ENCODE measurements around the gene OMG.

The OMG gene

DNA sequence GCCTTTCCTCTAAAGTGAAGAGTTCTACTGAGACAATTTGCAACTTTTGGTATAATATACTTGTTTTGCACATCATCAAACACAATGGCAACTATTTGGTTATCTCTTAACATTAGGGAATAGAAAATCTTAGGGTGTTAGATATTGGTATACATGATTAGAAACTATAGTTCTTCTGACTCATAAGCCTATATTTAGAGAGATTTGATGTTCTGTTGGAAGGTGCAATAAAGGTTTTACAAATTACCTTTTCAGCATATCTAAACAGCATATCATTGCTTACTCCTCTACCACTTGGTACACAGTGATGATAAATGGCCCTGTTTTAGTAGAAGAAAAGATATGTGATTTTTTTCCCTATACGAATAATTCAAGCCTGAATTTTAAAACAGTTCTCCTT lies 10.6 kb upstream of the OMG start:
- no peak for DNase-seq (ENCODE audit: low read depth)
- H3K4me3 ChIP-seq (ENCODE audit: low read length) = no peak overlapping the region
- TF ChIP-seq, protein P1, sequence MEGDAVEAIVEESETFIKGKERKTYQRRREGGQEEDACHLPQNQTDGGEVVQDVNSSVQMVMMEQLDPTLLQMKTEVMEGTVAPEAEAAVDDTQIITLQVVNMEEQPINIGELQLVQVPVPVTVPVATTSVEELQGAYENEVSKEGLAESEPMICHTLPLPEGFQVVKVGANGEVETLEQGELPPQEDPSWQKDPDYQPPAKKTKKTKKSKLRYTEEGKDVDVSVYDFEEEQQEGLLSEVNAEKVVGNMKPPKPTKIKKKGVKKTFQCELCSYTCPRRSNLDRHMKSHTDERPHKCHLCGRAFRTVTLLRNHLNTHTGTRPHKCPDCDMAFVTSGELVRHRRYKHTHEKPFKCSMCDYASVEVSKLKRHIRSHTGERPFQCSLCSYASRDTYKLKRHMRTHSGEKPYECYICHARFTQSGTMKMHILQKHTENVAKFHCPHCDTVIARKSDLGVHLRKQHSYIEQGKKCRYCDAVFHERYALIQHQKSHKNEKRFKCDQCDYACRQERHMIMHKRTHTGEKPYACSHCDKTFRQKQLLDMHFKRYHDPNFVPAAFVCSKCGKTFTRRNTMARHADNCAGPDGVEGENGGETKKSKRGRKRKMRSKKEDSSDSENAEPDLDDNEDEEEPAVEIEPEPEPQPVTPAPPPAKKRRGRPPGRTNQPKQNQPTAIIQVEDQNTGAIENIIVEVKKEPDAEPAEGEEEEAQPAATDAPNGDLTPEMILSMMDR (IDR thresholded peaks at IDR 0.05; ENCODE audit: insufficient read depth, low read depth, low read length, missing control alignments) = no peak

DNA sequence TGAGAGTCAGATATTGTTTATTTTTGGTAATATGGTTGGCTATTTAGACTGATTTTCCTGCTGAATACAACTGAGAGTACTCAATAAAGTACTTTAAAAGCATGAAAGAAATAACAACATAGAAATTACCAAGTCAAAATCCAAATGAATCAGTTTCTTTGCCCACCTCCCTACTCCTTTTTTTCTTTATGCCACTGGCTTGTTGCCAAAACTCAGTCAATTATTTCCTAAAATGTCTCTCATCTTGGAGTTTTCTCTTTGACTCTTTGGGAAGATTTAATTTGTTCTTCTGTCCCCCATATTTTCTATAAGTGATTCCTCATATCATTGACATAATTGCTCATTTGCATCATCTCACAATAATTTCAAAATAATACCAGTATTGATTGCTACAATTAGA lies 2.6 kb upstream of the OMG start:
- DNase-seq (ENCODE audit: low read depth) = no peak
- TF ChIP-seq, protein P1 (IDR thresholded peaks at IDR 0.05; ENCODE audit: insufficient read depth, low read depth, low read length, missing control alignments) = no peak
- no peak overlapping the region for H3K4me3 ChIP-seq (ENCODE audit: low read length)

DNA sequence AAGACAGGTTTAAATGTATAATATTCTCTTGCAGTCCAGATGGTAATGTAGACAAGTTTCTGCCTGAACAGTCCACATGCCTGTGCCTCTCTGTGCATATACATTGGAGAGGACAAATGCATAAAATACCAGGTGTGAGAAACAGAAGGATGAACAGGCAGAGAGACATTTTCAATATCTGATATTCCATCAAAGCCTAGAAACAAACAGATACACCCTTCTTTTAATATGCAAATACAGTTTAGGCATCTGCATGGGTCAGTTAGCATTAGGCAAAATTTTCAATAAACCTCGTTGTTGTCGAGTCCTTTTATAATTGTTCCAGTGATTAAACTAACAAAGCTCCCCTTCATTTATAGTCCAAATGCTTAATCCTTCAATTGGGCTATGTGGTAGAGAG lies 897 bp downstream of the OMG start:
- no peak for DNase-seq (ENCODE audit: low read depth)
- TF ChIP-seq, protein P1 (IDR thresholded peaks at IDR 0.05; ENCODE audit: insufficient read depth, low read depth, low read length, missing control alignments) = no peak

DNA sequence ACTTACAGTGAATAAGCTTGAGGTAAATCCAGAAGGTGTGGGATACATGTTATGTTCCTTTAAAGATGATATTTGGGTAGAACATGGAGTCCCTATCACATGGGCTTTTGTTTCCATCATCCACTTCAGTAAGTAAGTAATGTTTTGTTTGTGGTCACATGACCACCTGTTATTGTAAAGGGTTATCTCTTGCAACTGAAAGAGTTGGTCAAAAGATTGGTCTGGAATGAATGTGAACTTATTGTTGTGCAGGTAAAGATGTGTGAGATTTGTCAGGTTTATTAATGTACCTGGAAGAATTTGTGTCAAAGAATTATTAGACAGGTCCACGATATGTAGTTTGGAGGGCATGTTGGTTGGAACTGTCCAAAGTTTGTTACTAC lies 1.6 kb downstream of the OMG start:
- TF ChIP-seq, protein P1 (IDR thresholded peaks at IDR 0.05; ENCODE audit: insufficient read depth, low read depth, low read length, missing control alignments) = no peak
- no peak for DNase-seq (ENCODE audit: low read depth)
- no peak overlapping the region for H3K4me3 ChIP-seq (ENCODE audit: low read length)

More for the DNA sequence above, 897 bp downstream of the OMG start:
- no peak overlapping the region for H3K4me3 ChIP-seq (ENCODE audit: low read length)

DNA sequence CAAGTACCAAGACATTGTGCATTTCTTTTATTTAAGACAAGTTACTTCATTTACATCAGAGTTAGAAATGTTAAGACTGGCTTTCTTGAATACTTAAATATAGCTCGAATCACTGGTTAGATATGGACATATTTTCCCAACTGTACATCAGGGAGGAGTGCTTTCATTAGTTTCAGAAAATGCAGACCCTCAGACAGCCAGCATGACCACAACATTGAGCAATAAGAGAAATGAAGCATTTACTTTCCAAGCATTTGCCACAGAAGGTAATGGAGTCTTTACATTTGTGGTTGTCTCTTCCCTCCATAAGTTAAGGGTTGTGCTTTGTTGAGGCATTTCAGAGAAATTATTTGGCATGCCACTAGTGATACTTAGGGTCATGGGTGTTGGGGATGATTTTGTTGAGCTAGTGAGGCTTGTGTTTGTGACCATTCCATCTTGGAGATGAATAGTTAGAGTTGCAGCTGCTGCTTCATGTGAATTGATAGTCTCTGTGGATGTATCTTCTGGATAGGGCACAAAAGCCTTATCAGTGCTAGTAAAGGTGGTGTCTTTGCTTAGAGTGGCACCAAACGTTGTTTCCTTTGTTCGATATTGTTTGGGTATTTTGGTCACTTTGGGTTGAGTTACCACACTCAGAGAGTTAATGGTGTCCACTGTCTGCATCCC lies 2.1 kb downstream of the OMG start:
- no peak overlapping the region for H3K4me3 ChIP-seq (ENCODE audit: low read length)
- TF ChIP-seq, protein P1 (IDR thresholded peaks at IDR 0.05; ENCODE audit: insufficient read depth, low read depth, low read length, missing control alignments) = no peak
- DNase-seq (ENCODE audit: low read depth) = no peak

DNA sequence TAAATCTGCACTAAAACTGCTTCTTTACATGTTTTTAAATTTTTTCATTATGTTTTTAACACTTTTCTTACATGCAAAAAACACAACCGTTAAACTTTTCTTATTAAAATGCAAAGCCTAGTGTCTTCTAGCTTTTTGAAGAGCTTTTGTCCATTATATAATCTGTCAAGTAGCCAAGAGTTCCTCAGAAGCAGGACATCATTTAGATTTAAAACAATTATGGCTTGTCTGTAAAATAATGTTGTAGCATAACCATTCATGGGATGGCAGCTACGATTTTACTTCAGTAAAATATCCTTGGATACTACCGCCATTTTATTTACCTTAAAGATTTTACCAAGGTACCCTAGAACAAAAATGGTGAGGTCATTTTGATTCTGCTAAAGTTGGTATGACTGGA lies 2.8 kb downstream of the OMG start:
- no peak for DNase-seq (ENCODE audit: low read depth)
- TF ChIP-seq, protein P1 (IDR thresholded peaks at IDR 0.05; ENCODE audit: insufficient read depth, low read depth, low read length, missing control alignments) = no peak
- H3K4me3 ChIP-seq (ENCODE audit: low read length) = no peak overlapping the region

DNA sequence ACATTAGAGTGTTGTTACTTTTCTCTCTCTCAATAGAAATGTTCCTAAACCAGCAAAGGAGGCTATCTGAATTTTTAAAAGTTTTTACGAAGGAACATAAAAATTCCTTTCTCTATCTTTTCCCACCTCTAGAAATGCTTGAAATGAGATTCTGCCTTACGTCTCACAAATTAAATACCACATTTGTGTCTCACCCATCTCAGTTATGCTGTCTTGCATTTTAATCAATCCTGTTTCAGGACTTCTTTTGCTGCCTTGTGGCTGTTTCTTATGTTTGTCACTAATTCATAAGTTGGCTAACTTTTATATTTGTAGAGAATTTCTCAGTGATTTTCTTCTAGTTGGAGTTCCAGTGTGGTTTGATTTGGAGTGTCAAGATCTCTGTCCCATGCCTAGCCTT lies 3.5 kb downstream of the OMG start:
- no peak overlapping the region for H3K4me3 ChIP-seq (ENCODE audit: low read length)
- DNase-seq (ENCODE audit: low read depth) = no peak
- TF ChIP-seq, protein P1 (IDR thresholded peaks at IDR 0.05; ENCODE audit: insufficient read depth, low read depth, low read length, missing control alignments) = no peak
